SK-N-SH treated with all-trans-retinoic acid at 6 μM for 48 hours (cell line): ENCODE measurements around the gene IDH3G.

Experiments used
- ATAC-seq: fragments of 200-7000 bp; cut with Tn5 transposase; 3 replicates; pipeline ENCODE4 v1.9.1; 2020; ENCODE audit warnings: mild to moderate bottlenecking, moderate library complexity
- ARNTL ChIP-seq: fragments of 450-650 bp; formaldehyde crosslinking; IDR thresholded peaks from 2 replicates; pipeline ENCODE4 v1.5.0; 2020; ENCODE audit warnings: low read depth, mild to moderate bottlenecking, moderate library complexity, borderline replicate concordance
- CSDC2 ChIP-seq: fragments of 250-450 bp; sonication (Bioruptor Pico); IDR thresholded peaks from 2 replicates; pipeline ENCODE4 v1.5.0; 2020; ENCODE audit warnings: mild to moderate bottlenecking, moderate library complexity
- ESRRG ChIP-seq: fragments of 250-450 bp; sonication (Bioruptor Pico); IDR thresholded peaks from 2 replicates; pipeline ENCODE4 v1.6.1; 2021; ENCODE audit warnings: mild to moderate bottlenecking
- GLIS3 ChIP-seq: fragments of 250-450 bp; sonication (Bioruptor Pico); IDR thresholded peaks from 2 replicates; pipeline ENCODE4 v1.5.0; 2020; ENCODE audit warnings: mild to moderate bottlenecking, moderate library complexity
- ISL1 ChIP-seq: fragments of 250-450 bp; sonication (Bioruptor Pico); IDR thresholded peaks from 2 replicates; pipeline ENCODE4 v2.1.2; 2022; ENCODE audit warnings: mild to moderate bottlenecking, moderate library complexity
- OSR1 ChIP-seq: fragments of 250-450 bp; sonication (Bioruptor Pico); IDR thresholded peaks from 2 replicates; pipeline ENCODE4 v1.8.0; 2022; ENCODE audit warnings: moderate library complexity, mild to moderate bottlenecking, inconsistent platforms
- PATZ1 ChIP-seq: fragments of 250-450 bp; sonication (Bioruptor Pico); IDR thresholded peaks from 2 replicates; pipeline ENCODE4 v1.8.0; 2020; ENCODE audit warnings: mild to moderate bottlenecking, moderate library complexity, borderline replicate concordance
- POU6F1 ChIP-seq: fragments of 250-450 bp; sonication (Bioruptor Pico); IDR thresholded peaks from 2 replicates; pipeline ENCODE4 v1.8.0; 2021; ENCODE audit warnings: low read depth, mild to moderate bottlenecking, moderate library complexity, borderline replicate concordance
- PPARA ChIP-seq: fragments of 250-450 bp; sonication (Bioruptor Pico); IDR thresholded peaks from 2 replicates; pipeline ENCODE4 v1.5.0; 2020; ENCODE audit warnings: mild to moderate bottlenecking, borderline replicate concordance
- RARB ChIP-seq: fragments of 250-450 bp; sonication (Bioruptor Pico); IDR thresholded peaks from 2 replicates; pipeline ENCODE4 v1.8.0; 2021; ENCODE audit warnings: mild to moderate bottlenecking, moderate library complexity
- SNAI2 ChIP-seq: fragments of 250-450 bp; sonication (Bioruptor Pico); IDR thresholded peaks from 2 replicates; pipeline ENCODE4 v1.5.0; 2020; ENCODE audit warnings: mild to moderate bottlenecking, moderate library complexity
- TCF4 ChIP-seq: fragments of 250-450 bp; sonication (Bioruptor Pico); IDR thresholded peaks from 2 replicates; pipeline ENCODE4 v1.8.0; 2021; ENCODE audit warnings: mild to moderate bottlenecking, moderate library complexity, borderline replicate concordance
- TOX ChIP-seq: fragments of 250-450 bp; sonication (Bioruptor Pico); IDR thresholded peaks from 2 replicates; pipeline ENCODE4 v1.8.0; 2021; ENCODE audit warnings: mild to moderate bottlenecking, moderate library complexity, borderline replicate concordance
- TSHZ2 ChIP-seq: fragments of 250-450 bp; sonication (Bioruptor Pico); IDR thresholded peaks from 2 replicates; pipeline ENCODE4 v1.5.0; 2020; ENCODE audit warnings: mild to moderate bottlenecking, moderate library complexity
- ZC3H10 ChIP-seq: fragments of 250-450 bp; sonication (Bioruptor Pico); IDR thresholded peaks from 2 replicates; pipeline ENCODE4 v1.5.1; 2021; ENCODE audit warnings: mild to moderate bottlenecking, moderate library complexity
- ZFP3 ChIP-seq: fragments of 250-450 bp; sonication (Bioruptor Pico); IDR thresholded peaks from 2 replicates; pipeline ENCODE4 v1.5.0; 2020; ENCODE audit warnings: mild to moderate bottlenecking, moderate library complexity
- ZFP30 ChIP-seq: fragments of 450-650 bp; formaldehyde crosslinking; IDR thresholded peaks from 2 replicates; pipeline ENCODE4 v1.5.0; 2022; ENCODE audit warnings: mild to moderate bottlenecking, moderate library complexity
- ZNF565 ChIP-seq: fragments of 450-650 bp; formaldehyde crosslinking; conservative IDR thresholded peaks from 2 replicates; pipeline ENCODE4 v1.5.0; 2020; ENCODE audit warnings: low read depth, mild to moderate bottlenecking, moderate library complexity
- ZNF70 ChIP-seq: fragments of 450-650 bp; formaldehyde crosslinking; IDR thresholded peaks from 2 replicates; pipeline ENCODE4 v1.5.0; 2020; ENCODE audit warnings: mild to moderate bottlenecking, moderate library complexity
- ZNF8 ChIP-seq: fragments of 450-650 bp; formaldehyde crosslinking; IDR thresholded peaks from 2 replicates; pipeline ENCODE4 v1.5.0; 2020; ENCODE audit warnings: mild to moderate bottlenecking, moderate library complexity

The IDH3G gene

GRCh38 chrX:153770601-153771414, 23.4 kb downstream of the IDH3G start:
- ATAC-seq, result no peak
- TF ChIP-seq TCF4 (CRISPR knock-in tag) (no peak), TOX (no peak), RARB (CRISPR knock-in tag) (no peak), ZC3H10 (CRISPR knock-in tag) (no peak), POU6F1 (CRISPR knock-in tag) (no peak), ZFP3 (CRISPR knock-in tag) (no peak), ISL1 (CRISPR knock-in tag) (no peak), ESRRG (CRISPR knock-in tag) (no peak), PATZ1 (no peak), PPARA (no peak), OSR1 (CRISPR knock-in tag) (no peak), ARNTL (no peak), ZFP30 (CRISPR knock-in tag) (no peak), SNAI2 (CRISPR knock-in tag) (no peak), ZNF565 (CRISPR knock-in tag) (no peak), GLIS3 (CRISPR knock-in tag) (no peak)
- TF ChIP-seq, all 23 proteins: peak for 0

- TF ChIP-seq ZNF70 (CRISPR knock-in tag) (no peak), ZNF8 (CRISPR knock-in tag) (no peak), ZFP3 (CRISPR knock-in tag) (no peak), RARB (CRISPR knock-in tag) (no peak), PATZ1 (no peak), SNAI2 (CRISPR knock-in tag) (no peak), POU6F1 (CRISPR knock-in tag) (no peak), CSDC2 (CRISPR knock-in tag) (no peak), TOX (no peak), TSHZ2 (CRISPR knock-in tag) (no peak), ISL1 (CRISPR knock-in tag) (no peak)
- TF ChIP-seq, all 23 proteins: peak for 0
These were observed 24.1 kb downstream of the IDH3G start for GRCh38 chrX:153769865-153770600.

More at GRCh38 chrX:153769865-153770600, 24.1 kb downstream of the IDH3G start:
- ATAC-seq, result no peak
